K562 (cell line): ENCODE results near the gene LSM14B. TPM values are rescaled to one million over a fixed set of nuclear protein-coding genes. Genes with fewer than 3 reads are reported as not detected.
"Not testable (repeated sequence)": the region's sequence is repeated elsewhere in the genome, so short reads cannot be mapped to it uniquely, and the experiment has no call there.

Source experiments
- ATAC-seq: fragments of 200-7000 bp; cut with Tn5 transposase; 3 replicates; pipeline ENCODE4 v1.9.1; 2020; ENCODE audit warnings: moderate library complexity
- BruUV-seq: library from RNA; stranded (reverse); fragments of 400-500 nt; replicated peaks from 2 replicates; lab custom pipeline; 2021; lab: Mats Ljungman, UMichigan
- CTCF ChIA-PET: fragments of 300-600 bp; formaldehyde crosslinking; extraction: SDS; loops from one replicate; lab custom pipeline; 2021; ENCODE audit warnings: low intra/inter-chr PET ratio; lab: Yijun Ruan, JAX
- POLR2A ChIA-PET: fragments of 300-600, 350-650 bp; sonication (Branson Sonifier 250); formaldehyde crosslinking; extraction: SDS; loops from one replicate; lab custom pipeline; 2021; ENCODE audit warnings: antibody characterized with exemption, inconsistent platforms; lab: Yijun Ruan, JAX
- DNase-seq, 4 experiments: peaks; one replicate each; pipeline versions ENCODE4 v3.0.0 to v3.0.0-alpha.2; 2011 to 2018; ENCODE audit warnings: low spot score in 3 of 4, mixed read lengths in 3 of 4; ENCODE audit errors: extremely low read depth in 1 of 4
- FAIRE-seq: peaks from 2 replicates; lab custom pipeline; 2011; peaks lifted over from hg19 to GRCh38; lab: Jason Lieb, UNC
- H2AFZ ChIP-seq: 2 replicates; pipeline ENCODE4 v1.6.0; 2011; ENCODE audit warnings: low read depth, low read length, control low read depth, inconsistent platforms
- H3K27ac ChIP-seq: fragments of 200-600 bp; 3 replicates; pipeline ENCODE4 v1.8.0; 2011; ENCODE audit warnings: low read depth, mild to moderate bottlenecking, control low read depth, inconsistent platforms, low read length, moderate library complexity, mixed read lengths; ENCODE audit errors: extremely low read depth
- H3K27me3 ChIP-seq, 2 experiments: fragments of 300-600 bp in 1 of 2; 2 replicates in 1 of 2; 3 replicates in 1 of 2; pipeline versions ENCODE4 v1.6.0 to v1.8.0; 2011; ENCODE audit warnings: inconsistent platforms in 2 of 2, low read length in 2 of 2, mild to moderate bottlenecking in 1 of 2, mixed read lengths in 1 of 2, moderate library complexity in 1 of 2; ENCODE audit not compliant: control insufficient read depth in 2 of 2, insufficient read depth in 2 of 2
- H3K36me3 ChIP-seq: fragments of 300-600 bp; 3 replicates; pipeline ENCODE4 v1.8.0; 2011; ENCODE audit warnings: mild to moderate bottlenecking, low read length, inconsistent platforms; ENCODE audit not compliant: control insufficient read depth, insufficient read depth
- H3K4me1 ChIP-seq, 2 experiments: fragments of 200-600 bp in 1 of 2; replicated peaks in 1 of 2; 2 replicates in 1 of 2; 3 replicates in 1 of 2; pipeline versions ENCODE4 v1.5.1 to v1.8.0; 2011; ENCODE audit warnings: inconsistent platforms in 2 of 2, low read length in 2 of 2, mild to moderate bottlenecking in 1 of 2, mixed read lengths in 1 of 2, moderate library complexity in 1 of 2; ENCODE audit not compliant: control insufficient read depth in 2 of 2, insufficient read depth in 2 of 2
- H3K4me2 ChIP-seq: 2 replicates; pipeline ENCODE4 v1.6.1; 2011; ENCODE audit warnings: low read length, control low read depth, inconsistent platforms, mixed read lengths; ENCODE audit not compliant: insufficient read depth
- H3K4me3 ChIP-seq: fragments of 200-600 bp; sonication (generic), shearing (Covaris generic); 2 replicates; pipeline ENCODE4 v1.5.1; 2016; ENCODE audit warnings: control low read depth, inconsistent platforms
- H3K79me2 ChIP-seq: fragments of 200-600 bp; 3 replicates; pipeline ENCODE4 v1.8.0; 2011; ENCODE audit warnings: low read length, inconsistent platforms; ENCODE audit not compliant: control insufficient read depth, insufficient read depth
- H3K9ac ChIP-seq, 2 experiments: 2 replicates each; pipeline versions ENCODE4 v1.6.0 to v1.6.1; 2011; ENCODE audit warnings: low read depth in 2 of 2, low read length in 2 of 2, control low read depth in 1 of 2, inconsistent platforms in 1 of 2, mild to moderate bottlenecking in 1 of 2, mixed read lengths in 1 of 2; ENCODE audit not compliant: insufficient read depth in 1 of 2
- H3K9me1 ChIP-seq: one replicate; pipeline ENCODE4 v1.6.0; 2011; ENCODE audit warnings: inconsistent platforms, mild to moderate bottlenecking, low read length, moderate library complexity; ENCODE audit not compliant: control insufficient read depth, insufficient read depth
- H3K9me3 ChIP-seq: replicated peaks from 2 replicates; pipeline ENCODE4 v1.5.1; 2011; ENCODE audit warnings: low read depth, low read length, inconsistent platforms; ENCODE audit not compliant: control insufficient read depth, insufficient read depth
- H4K20me1 ChIP-seq: replicated peaks from 2 replicates; pipeline ENCODE4 v1.6.1; 2011; ENCODE audit warnings: low read length, inconsistent platforms, mixed read lengths; ENCODE audit not compliant: control insufficient read depth, insufficient read depth
- NFATC3 ChIP-seq: fragments of 450-650 bp; IDR thresholded peaks from 2 replicates; pipeline ENCODE4 v1.6.1; 2017; ENCODE audit warnings: mild to moderate bottlenecking
- POLR2B ChIP-seq: fragments of 450-650 bp; IDR thresholded peaks from 2 replicates; pipeline ENCODE4 v1.6.1; 2018; ENCODE audit warnings: low read depth; ENCODE audit not compliant: partially characterized antibody
- SPI1 ChIP-seq: IDR thresholded peaks from 2 replicates; pipeline ENCODE4 v1.6.1; 2011; ENCODE audit warnings: low read depth, low read length, control low read depth, borderline replicate concordance
- TEAD2 ChIP-seq: fragments of 450-650 bp; IDR thresholded peaks from 2 replicates; pipeline ENCODE4 v1.6.1; 2016; ENCODE audit warnings: missing genetic modification characterization, control low read depth, missing compliant biosample characterization
- TSHZ1 ChIP-seq: fragments of 250-450 bp; sonication (Bioruptor Pico); IDR thresholded peaks from 2 replicates; pipeline ENCODE4 v1.4.0; 2020; ENCODE audit warnings: mild to moderate bottlenecking, moderate library complexity
- ZKSCAN3 ChIP-seq: fragments of 250-450 bp; sonication (Bioruptor Pico); IDR thresholded peaks from 2 replicates; pipeline ENCODE4 v1.4.0; 2020
- ZNF121 ChIP-seq: sonication (generic); formaldehyde crosslinking; conservative IDR thresholded peaks from 2 replicates; pipeline ENCODE4 v1.8.0; 2022; ENCODE audit warnings: missing genetic modification reagents
- ZNF436 ChIP-seq: fragments of 250-450, 450-650 bp; sonication (Bioruptor Pico); formaldehyde crosslinking; IDR thresholded peaks from 2 replicates; pipeline ENCODE4 v1.7.0; 2020; ENCODE audit warnings: mild to moderate bottlenecking
- WGBS: fragments of 100-300 bp; shearing (Covaris generic); methylation state at CpG from one replicate; pipeline ENCODE4 v1.1.6; 2016; ENCODE audit warnings: low coverage, mixed read lengths; ENCODE audit not compliant: insufficient coverage; ENCODE audit errors: missing lambda C conversion rate; 5-methylcytosine and 5-hydroxymethylcytosine counted together
- in situ Hi-C: fragments of 300-500 bp; cut with MboI; formaldehyde crosslinking; loops from 4 replicates; pipeline ENCODE4 v1.15.0; 2018; ENCODE audit warnings: inconsistent platforms, mixed read lengths
- intact Hi-C: fragments of 100-400 bp; cut with micrococcal nuclease; formaldehyde crosslinking; loops from 2 replicates; pipeline ENCODE4 v1.14.2; 2022
- polyA plus RNA-seq, 8 experiments: library from polyadenylated mRNA; depleted of rRNA in 4 of 8; stranded (reverse) in 5 of 8; unstranded in 3 of 8; fragments of >200 nt; fragmentation: Nextera tagmentation in 2 of 8; fragmentation: Illumina TruSeq in 1 of 8; extraction: Ambion mirVana in 2 of 8; extraction: Trizol in 1 of 8; gene quantifications; 2 replicates each; pipeline versions ENCODE4 v1.2.1 to v1.2.3, GENCODE V29; 2011 to 2014; ENCODE audit warnings: inconsistent platforms in 1 of 8, missing spikeins in 1 of 8
- total RNA-seq, 7 experiments: library from RNA; depleted of rRNA in 6 of 7; stranded (reverse); fragments of >200 nt in 6 of 7; fragmentation: Illumina TruSeq in 2 of 7; extraction: Trizol in 2 of 7; gene quantifications; 2 replicates each; pipeline versions ENCODE4 v1.2.1 to v1.2.3, GENCODE V29; 2011 to 2021; ENCODE audit warnings: low replicate concordance in 1 of 7

The LSM14B gene
- total and polyA plus RNA-seq, 9 of the 15 experiments (the other 6 are each of a cell fraction or from before 2014, with no cell fraction given), result 0.66 to 36.0 (median 20.2) TPM

- peaks cover 2 to 30% of the 10 kb centered on the region in 2 experiments; a peak in 4 of 5 replicates for H3K4me1 ChIP-seq
- not testable (repeated sequence) for BruUV-seq
These were observed 6.4 kb upstream of the LSM14B start for GRCh38 chr20:62115800-62116407.

DNA sequence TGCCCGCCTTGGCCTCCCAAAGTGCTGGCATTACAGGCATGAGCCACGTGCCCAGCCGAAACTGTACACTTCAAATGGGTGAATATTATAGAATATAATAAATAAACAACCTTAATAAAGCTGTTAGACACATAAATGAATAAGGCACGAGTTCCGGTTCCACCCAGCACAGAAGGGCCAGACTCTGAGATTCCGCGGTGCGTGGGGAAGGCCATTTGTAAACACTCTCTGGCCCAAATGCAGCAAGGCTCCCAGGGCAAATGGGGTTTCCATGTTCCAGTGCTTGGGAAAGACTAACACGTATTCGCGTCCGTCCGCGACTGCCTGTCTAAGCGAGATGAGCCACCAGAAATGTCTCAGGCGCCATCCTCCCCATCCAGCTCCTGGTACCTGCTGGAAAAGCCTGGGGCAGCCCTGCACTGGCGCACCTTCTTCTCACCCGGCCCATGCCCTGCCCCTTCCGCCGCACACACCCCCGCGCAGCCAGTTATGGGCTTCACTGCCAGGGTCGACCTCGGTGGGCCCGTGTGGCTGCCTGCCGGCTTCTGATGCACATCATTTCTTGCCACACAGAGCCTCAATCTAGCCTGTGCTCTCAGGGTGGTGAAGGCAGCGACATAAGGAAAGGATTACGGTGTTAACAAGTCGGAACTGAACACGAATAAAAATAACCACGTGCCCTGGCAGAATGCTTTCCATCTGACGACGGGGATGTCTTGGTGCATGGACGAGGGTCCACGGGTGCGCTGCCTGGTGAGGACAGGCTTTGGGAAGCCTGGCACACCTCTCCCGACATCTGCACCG is 5.5 kb upstream of the LSM14B start:
- ATAC-seq (no peak), FAIRE-seq (no peak), DNase-seq (no peak)
- H3K9me3 ChIP-seq, result no peaks in the 10 kb centered on the region; the same call in none of the 2 replicates
- H4K20me1 ChIP-seq, result no peaks in the 10 kb centered on the region
- no peak overlapping the region for H3K27ac ChIP-seq
- in situ Hi-C loops, result no loop called here
- ChIA-PET POLR2A (interaction anchor here (0.6 kb wide), 1 partner anchor 19 kb away, joined by 3 read pairs; no protein-coding TSS in a partner anchor), CTCF (no interaction called here)
- H3K4me3 ChIP-seq, result no peak overlapping the region
- 37% methylated on average over 38 of the region's 38 CpGs for WGBS
- TF ChIP-seq TEAD2 (tag) (no peak), ZKSCAN3 (CRISPR knock-in tag) (no peak), SPI1 (no peak), POLR2B (no peak), TSHZ1 (no peak), NFATC3 (no peak), ZNF436 (no peak)
- BruUV-seq, result no TSS peak
- H3K4me2 ChIP-seq, result no peak overlapping the region
- intact Hi-C loops, result no loop called here
- H3K9ac ChIP-seq, result peak overlapping the region in 1 of 2 experiments; percentile 13; a peak in 1 of 4 replicates
- no peaks in the 10 kb centered on the region for H3K79me2 ChIP-seq
- H2AFZ ChIP-seq, result no peak overlapping the region
- H3K4me1 ChIP-seq, result peaks cover 4 to 38% of the 10 kb centered on the region in 2 experiments; a peak in 4 of 5 replicates
- H3K36me3 ChIP-seq, result no peaks in the 10 kb centered on the region
- H3K9me1 ChIP-seq, result no peaks in the 10 kb centered on the region
- peaks cover 19 to 55% of the 10 kb centered on the region in 2 experiments for H3K27me3 ChIP-seq

More at GRCh38 chr20:62115800-62116407, 6.4 kb upstream of the LSM14B start:
- peak; percentile 65 for TF ChIP-seq ZNF121 (CRISPR knock-in tag)
- CTCF ChIA-PET, H3K9me1 ChIP-seq, in situ Hi-C loops, DNase-seq, H3K9me3 ChIP-seq, H3K36me3 ChIP-seq, H2AFZ ChIP-seq, H3K27ac ChIP-seq, intact Hi-C loops, FAIRE-seq, H3K4me2 ChIP-seq, H3K4me3 ChIP-seq, H4K20me1 ChIP-seq, H3K79me2 ChIP-seq, ATAC-seq, H3K9ac ChIP-seq: not testable (repeated sequence)
- POLR2A ChIA-PET, result interaction anchor here (0.6 kb wide), 1 partner anchor 20 kb away, joined by 3 read pairs; no protein-coding TSS in a partner anchor
- H3K27me3 ChIP-seq, result peaks cover 19 to 55% of the 10 kb centered on the region in 2 experiments
- 6% methylated on average over 4 of the region's 7 CpGs for WGBS
